KMS-11 (cell line): Measurements from ENCODE around the gene TMPRSS3.

Experiments used
- H2AFZ ChIP-seq: fragments of 200-600 bp; sonication (generic); 2 replicates; pipeline ENCODE4 v1.6.1; 2016; ENCODE audit warnings: antibody characterized with exemption, mixed run types, low read depth
- H3K27ac ChIP-seq: fragments of 200-600 bp; sonication (generic); 2 replicates; pipeline ENCODE4 v1.6.1; 2016; ENCODE audit warnings: mild to moderate bottlenecking, mixed run types
- H3K27me3 ChIP-seq: fragments of 200-600 bp; sonication (generic); 2 replicates; pipeline ENCODE4 v1.6.1; 2017; ENCODE audit warnings: mild to moderate bottlenecking, low read depth, mixed run types, moderate library complexity; ENCODE audit not compliant: insufficient read depth
- H3K36me3 ChIP-seq: fragments of 200-600 bp; sonication (generic); 2 replicates; pipeline ENCODE4 v1.6.1; 2017; ENCODE audit warnings: mild to moderate bottlenecking, mixed run types; ENCODE audit not compliant: insufficient read depth
- H3K4me1 ChIP-seq: fragments of 200-600 bp; sonication (generic); 2 replicates; pipeline ENCODE4 v1.6.1; 2016; ENCODE audit warnings: mild to moderate bottlenecking, low read depth, mixed run types; ENCODE audit not compliant: poor library complexity, severe bottlenecking
- H3K4me2 ChIP-seq: fragments of 200-600 bp; sonication (generic); 2 replicates; pipeline ENCODE4 v1.7.0; 2016; ENCODE audit warnings: mild to moderate bottlenecking, mixed run types
- H3K4me3 ChIP-seq: fragments of 200-600 bp; sonication (generic); IDR thresholded peaks from 2 replicates; pipeline ENCODE4 v1.6.1; 2017; ENCODE audit warnings: low read depth, low read length, mixed read lengths; ENCODE audit not compliant: insufficient read depth
- H3K79me2 ChIP-seq: fragments of 200-600 bp; sonication (generic); 2 replicates; pipeline ENCODE4 v1.6.1; 2016; ENCODE audit warnings: low read depth, mixed run types; ENCODE audit not compliant: insufficient read depth
- H3K9ac ChIP-seq: fragments of 200-600 bp; sonication (generic); 2 replicates; pipeline ENCODE4 v1.6.1; 2016; ENCODE audit warnings: mild to moderate bottlenecking, mixed run types
- H4K20me1 ChIP-seq: fragments of 200-600 bp; sonication (generic); 2 replicates; pipeline ENCODE4 v1.6.1; 2016; ENCODE audit warnings: mild to moderate bottlenecking, mixed run types; ENCODE audit not compliant: insufficient read depth
- TF ChIP-seq, protein P1 (sequence below): fragments of 200-600 bp; sonication (generic); conservative IDR thresholded peaks from 2 replicates; pipeline ENCODE4 v1.6.1; 2017; ENCODE audit warnings: low read depth, mild to moderate bottlenecking, antibody characterized with exemption, low read length, moderate library complexity, mixed read lengths

Gene TMPRSS3

DNA sequence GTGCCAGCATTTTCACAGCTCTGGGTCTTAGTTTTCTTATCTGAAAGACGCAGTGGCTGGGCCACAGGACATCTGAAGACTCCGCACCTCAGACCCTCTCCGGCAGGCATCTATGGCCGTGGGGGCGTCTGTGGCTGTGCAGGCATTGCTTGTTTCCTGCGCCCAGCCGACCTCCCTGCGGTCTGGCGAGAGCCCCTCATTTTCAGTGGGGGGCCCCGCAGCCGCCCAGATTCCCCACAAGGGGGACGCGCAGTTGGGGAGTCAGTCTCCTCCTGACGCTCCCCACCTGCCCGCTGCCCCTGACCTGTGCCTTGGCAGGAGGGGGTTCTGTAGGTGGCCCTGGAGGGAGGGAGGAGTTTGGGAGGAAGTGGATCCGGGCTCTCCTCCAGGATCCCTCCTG is 26.0 kb downstream of the TMPRSS3 start:
- no peak overlapping the region for H3K4me2 ChIP-seq
- H2AFZ ChIP-seq, result no peak overlapping the region
- no peak overlapping the region for H3K27ac ChIP-seq
- no peak overlapping the region for H3K4me3 ChIP-seq
- H3K4me1 ChIP-seq, result no peaks in the 10 kb centered on the region
- TF ChIP-seq, protein P1, sequence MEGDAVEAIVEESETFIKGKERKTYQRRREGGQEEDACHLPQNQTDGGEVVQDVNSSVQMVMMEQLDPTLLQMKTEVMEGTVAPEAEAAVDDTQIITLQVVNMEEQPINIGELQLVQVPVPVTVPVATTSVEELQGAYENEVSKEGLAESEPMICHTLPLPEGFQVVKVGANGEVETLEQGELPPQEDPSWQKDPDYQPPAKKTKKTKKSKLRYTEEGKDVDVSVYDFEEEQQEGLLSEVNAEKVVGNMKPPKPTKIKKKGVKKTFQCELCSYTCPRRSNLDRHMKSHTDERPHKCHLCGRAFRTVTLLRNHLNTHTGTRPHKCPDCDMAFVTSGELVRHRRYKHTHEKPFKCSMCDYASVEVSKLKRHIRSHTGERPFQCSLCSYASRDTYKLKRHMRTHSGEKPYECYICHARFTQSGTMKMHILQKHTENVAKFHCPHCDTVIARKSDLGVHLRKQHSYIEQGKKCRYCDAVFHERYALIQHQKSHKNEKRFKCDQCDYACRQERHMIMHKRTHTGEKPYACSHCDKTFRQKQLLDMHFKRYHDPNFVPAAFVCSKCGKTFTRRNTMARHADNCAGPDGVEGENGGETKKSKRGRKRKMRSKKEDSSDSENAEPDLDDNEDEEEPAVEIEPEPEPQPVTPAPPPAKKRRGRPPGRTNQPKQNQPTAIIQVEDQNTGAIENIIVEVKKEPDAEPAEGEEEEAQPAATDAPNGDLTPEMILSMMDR, result no peak
- H4K20me1 ChIP-seq, result no peaks in the 10 kb centered on the region
- peaks cover 60% of the 10 kb centered on the region for H3K27me3 ChIP-seq
- H3K79me2 ChIP-seq, result no peaks in the 10 kb centered on the region
- H3K9ac ChIP-seq, result no peak overlapping the region
- no peaks in the 10 kb centered on the region for H3K36me3 ChIP-seq

DNA sequence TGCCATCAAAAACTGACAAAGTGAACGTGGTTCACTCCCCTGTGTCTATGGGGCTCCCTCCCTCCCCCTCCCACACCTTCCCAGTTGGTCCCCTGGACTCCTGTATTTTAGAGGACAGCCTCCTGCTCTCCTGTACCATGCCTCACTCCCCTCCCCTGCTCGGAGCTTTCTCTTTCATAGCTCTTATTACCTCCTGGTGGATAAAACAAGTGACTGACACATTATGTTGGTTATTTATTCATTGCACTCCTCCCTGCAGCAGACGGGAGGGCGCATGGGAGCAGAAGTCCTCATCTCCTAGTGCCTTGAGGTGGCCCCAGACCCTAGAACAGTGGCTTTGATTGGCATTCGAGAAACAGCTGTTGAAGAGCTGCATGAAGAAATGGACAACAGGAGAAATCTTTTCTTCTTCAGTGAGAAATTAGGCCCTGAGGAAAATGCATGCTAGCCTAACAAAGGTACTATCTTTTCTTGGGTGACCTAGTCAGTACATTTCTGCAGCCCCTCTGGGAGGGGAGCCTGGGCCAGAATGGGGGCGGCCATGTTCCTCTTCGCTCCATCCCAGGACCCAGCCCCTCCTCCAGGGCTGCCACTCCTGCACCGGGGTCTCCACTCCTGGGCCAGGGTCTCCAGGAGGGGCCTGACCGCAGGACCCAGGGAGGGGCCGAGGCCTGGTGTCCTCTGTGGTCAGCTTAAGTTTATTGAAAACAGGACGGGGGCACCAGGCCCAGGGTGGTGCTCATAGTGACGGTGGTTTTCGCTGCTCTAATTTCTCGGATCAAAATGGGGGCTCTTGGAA is 28.3 kb downstream of the TMPRSS3 start:
- Histone ChIP-seq H3K4me2 (no peak overlapping the region), H3K79me2 (no peaks in the 10 kb centered on the region), H3K9ac (no peak overlapping the region), H3K27ac (no peak overlapping the region), H2AFZ (no peak overlapping the region), H3K27me3 (peaks cover 59% of the 10 kb centered on the region), H3K4me3 (no peak overlapping the region), H4K20me1 (no peaks in the 10 kb centered on the region), H3K4me1 (no peaks in the 10 kb centered on the region), H3K36me3 (no peaks in the 10 kb centered on the region)
- TF ChIP-seq, protein P1, result no peak

DNA sequence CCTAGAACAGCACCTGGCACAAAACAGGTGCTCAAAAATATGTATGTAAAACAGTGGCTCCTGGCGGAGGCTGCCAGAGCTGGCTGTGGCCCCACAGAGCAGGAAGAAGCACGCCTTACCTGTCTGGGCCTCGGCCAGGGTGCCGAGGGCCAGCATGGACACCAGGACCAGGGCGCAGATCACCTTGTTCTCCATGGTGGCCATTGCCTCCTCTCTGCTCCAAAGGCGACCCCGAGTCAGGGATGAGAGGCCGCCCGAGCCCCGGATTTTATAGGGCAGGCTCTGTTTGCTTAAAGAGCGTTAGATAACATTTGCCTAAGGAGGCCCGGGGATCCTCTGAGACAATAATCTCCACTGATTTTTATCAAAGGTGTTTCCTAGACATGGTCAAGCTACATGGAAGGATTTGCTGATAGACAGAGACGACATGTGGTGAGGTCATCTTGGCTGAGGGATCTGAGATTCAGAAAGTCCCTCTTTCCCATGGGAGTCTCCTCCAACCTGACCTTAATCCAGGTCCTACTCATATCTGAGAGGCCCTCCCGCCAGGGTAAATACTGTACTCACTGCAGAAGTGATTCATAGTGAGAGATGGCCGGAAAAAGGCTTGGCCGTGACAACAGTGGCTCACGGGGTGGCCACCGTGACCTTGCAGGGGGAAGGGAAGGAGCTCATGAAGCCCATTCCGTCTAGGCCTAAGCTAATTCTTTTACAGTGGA is 29.4 kb downstream of the TMPRSS3 start, which contains the start of gene TFF1:
Gene TFF1, minus strand, starts transcription at position 244 of the 719 bp plus-strand sequence. Its CDS starts 40 bp downstream, at position 204.
- Histone ChIP-seq H3K27me3 (peaks cover 62% of the 10 kb centered on the region), H3K27ac (no peak within 1 kb of the TSS), H3K9ac (no peak within 1 kb of the TSS), H3K79me2 (no peaks in the 10 kb centered on the region), H3K4me2 (no peak within 1 kb of the TSS), H3K4me3 (no peak within 1 kb of the TSS), H4K20me1 (no peaks in the 10 kb centered on the region), H3K36me3 (no peaks in the 10 kb centered on the region), H2AFZ (no peak within 1 kb of the TSS), H3K4me1 (no peaks in the 10 kb centered on the region)
- TF ChIP-seq, protein P1, result no peak

DNA sequence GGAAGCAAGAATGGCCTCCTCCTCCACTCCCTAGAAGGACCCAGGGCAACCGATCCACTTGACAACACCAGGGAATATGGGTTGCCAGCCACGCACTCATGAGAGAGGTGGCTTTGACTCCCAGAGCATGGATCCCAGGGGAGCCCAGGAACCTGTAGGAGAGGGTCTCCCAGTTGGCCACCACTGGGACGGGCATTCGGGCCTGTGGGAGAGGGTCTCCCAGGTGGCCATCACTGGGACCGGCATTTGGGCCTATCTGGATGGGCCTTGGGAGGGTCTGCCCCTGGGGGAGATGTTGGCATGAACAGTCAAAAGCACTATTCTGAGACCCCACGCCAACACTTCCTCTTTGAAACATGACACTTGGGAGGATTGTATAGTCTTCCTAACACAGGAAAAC is 30.1 kb downstream of the TMPRSS3 start:
- TF ChIP-seq, protein P1, result no peak
- Histone ChIP-seq H3K9ac (no peak overlapping the region), H3K27ac (no peak overlapping the region), H3K36me3 (no peaks in the 10 kb centered on the region), H2AFZ (no peak overlapping the region), H4K20me1 (no peaks in the 10 kb centered on the region), H3K79me2 (no peaks in the 10 kb centered on the region), H3K4me2 (no peak overlapping the region), H3K27me3 (peaks cover 62% of the 10 kb centered on the region), H3K4me1 (no peaks in the 10 kb centered on the region), H3K4me3 (no peak overlapping the region)
